Fibroblast of the aortic adventitia (primary cell): ENCODE results near the gene WDR37. TPM values are rescaled to one million over a fixed set of nuclear protein-coding genes. Genes with fewer than 3 reads are reported as not detected.

Experiments
- DNase-seq: peaks from one replicate; pipeline ENCODE4 v3.0.0-alpha.2; 2010; ENCODE audit warnings: low read depth
- H3K4me3 ChIP-seq: 2 replicates; pipeline ENCODE4 v1.5.1; 2011; ENCODE audit warnings: low read depth, mild to moderate bottlenecking, control low read depth, low read length, moderate library complexity
- total RNA-seq: library from RNA; depleted of rRNA; stranded (reverse); fragments of >200 nt; gene quantifications from 2 replicates; pipeline ENCODE4 v1.2.3, GENCODE V29; 2012; ENCODE audit warnings: low replicate concordance
- TF ChIP-seq, protein P1 (sequence below): IDR thresholded peaks from 2 replicates; pipeline ENCODE4 v1.5.1; 2011; ENCODE audit warnings: mild to moderate bottlenecking, low read length, control low read depth, inconsistent platforms; ENCODE audit not compliant: insufficient read depth

Gene WDR37
- total RNA-seq, 1 donor: 17.0 TPM

DNA sequence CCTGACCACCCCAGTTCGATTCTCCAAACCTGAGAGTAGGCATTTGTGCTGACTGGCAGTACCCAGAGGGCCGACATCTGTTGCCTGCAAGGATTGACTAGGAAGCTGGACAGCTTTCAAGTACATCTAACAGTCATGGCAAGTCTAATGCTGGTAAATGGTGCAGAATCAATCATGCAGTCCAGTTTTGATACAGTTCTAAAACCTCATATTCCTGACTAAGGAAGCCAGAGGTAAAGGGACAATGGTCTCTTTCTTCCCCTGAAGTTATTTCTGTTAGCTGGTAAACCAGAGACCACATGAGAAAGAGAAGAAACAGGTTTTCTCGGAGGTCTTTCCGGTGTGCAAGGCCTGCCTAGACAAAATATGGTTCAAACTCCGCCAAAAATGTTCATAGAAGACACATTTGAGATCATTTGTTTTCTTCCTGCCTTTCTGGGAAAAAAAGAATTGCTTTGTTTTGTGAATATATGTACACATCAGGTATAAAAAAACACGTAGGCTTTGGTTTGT, 97.1 kb downstream of the WDR37 start:
- H3K4me3 ChIP-seq: no peak overlapping the region
- DNase-seq: no peak
- TF ChIP-seq, protein P1, sequence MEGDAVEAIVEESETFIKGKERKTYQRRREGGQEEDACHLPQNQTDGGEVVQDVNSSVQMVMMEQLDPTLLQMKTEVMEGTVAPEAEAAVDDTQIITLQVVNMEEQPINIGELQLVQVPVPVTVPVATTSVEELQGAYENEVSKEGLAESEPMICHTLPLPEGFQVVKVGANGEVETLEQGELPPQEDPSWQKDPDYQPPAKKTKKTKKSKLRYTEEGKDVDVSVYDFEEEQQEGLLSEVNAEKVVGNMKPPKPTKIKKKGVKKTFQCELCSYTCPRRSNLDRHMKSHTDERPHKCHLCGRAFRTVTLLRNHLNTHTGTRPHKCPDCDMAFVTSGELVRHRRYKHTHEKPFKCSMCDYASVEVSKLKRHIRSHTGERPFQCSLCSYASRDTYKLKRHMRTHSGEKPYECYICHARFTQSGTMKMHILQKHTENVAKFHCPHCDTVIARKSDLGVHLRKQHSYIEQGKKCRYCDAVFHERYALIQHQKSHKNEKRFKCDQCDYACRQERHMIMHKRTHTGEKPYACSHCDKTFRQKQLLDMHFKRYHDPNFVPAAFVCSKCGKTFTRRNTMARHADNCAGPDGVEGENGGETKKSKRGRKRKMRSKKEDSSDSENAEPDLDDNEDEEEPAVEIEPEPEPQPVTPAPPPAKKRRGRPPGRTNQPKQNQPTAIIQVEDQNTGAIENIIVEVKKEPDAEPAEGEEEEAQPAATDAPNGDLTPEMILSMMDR: no peak

DNA sequence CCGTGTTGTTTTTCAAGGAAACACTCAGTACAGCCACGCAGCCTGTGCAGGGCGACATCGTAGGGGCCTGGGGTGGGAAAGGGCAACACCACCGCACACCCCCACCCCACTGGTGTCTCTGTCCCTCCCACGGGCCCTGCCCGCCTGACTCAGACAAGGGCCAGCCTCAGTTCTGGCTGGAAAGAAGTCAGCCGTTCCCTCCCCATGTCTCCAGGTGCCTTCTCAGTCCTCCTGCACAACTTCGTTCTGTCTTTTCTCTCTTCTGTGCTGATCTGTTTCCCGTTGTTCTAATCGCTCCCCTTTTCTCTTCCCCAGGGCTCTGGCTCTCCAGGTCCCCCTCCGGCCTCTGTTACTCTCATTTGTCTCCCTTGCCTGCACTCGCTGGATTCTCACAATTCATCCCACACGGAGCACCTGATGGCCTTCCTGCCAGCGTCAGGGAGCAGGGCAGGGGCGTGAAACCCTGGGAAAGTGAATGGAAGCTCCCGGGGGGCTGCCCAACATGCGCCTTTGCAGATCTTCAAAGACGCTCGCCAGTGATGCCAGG, 97.7 kb downstream of the WDR37 start:
- H3K4me3 ChIP-seq: no peak overlapping the region
- no peak for DNase-seq
- TF ChIP-seq, protein P1: no peak

DNA sequence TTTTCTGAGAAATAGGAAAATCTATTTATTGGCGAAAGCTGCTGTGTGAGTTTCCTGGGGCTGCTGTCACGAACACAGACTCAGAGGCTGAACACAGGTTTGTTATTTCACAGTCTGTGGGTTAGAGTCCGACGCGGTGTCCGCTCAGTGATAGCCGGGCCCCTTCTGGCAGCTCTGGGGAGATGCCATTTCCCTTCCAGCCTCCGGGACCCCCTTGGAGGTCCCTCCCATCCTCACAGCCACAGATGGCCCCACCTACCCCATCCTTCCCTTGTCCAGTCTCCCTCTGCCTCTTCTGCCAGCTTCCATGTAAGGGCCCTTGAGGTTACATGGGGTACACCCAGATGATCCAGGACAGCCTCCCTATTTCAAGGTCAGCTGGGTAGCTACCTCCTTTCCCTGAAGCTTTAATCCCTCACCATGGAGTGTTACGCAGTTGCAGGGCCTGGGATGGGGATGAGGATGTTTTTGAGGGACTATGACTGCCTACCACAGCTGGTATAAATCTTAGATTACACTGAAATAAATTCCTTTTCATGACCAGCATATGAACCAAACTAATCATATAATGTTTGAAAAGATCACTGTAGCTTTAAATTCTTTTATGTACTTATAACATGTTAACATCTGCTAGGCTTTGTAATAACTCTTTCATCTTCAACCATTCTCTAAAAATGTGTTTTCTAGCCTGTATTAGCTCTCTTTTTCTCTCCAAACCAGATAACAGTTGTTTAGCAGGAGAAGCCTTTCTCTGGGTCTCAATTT, 98.5 kb downstream of the WDR37 start:
- no peak for DNase-seq
- TF ChIP-seq, protein P1: no peak
- H3K4me3 ChIP-seq: no peak overlapping the region

DNA sequence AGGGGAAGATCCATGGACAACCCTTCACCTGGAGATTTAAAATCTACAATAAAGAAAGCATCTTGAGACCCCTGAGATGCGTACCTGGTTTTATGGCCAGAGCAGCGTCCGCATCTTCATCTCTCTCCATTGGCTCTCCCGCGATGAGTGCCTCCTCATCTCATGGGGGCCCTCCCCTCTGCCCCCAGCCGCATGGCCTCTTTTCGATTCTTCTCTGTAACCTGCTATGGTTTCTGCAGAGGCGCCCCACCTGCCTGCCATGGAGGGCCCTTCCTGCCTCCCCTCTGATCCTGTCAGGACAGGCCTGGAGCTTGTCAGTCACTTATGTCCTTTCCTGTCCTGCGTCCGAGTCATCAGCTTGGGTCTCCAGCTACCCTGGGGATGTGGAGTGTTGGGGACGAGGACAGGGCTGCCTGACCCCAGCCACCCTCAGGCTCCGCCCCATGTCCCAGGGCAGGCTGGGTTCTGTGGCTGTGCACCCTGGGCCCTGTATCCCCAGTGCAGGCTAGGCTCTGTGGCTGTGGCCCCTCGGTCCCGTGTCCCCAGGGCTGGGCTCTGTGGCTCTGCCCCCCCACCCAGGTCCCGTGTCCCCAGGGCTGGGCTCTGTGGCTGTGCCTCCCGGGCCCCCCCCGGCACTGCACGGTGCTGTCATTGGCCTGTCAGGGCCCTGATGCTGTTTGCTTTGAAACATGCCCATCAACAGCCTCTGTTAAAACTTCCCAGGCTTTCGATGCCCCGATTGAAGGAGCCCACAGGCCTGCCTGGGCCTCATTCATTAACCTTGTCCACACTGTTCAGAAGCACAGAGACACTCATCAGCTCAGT, 99.8 kb downstream of the WDR37 start:
- TF ChIP-seq, protein P1: no peak
- H3K4me3 ChIP-seq: no peak overlapping the region
- no peak for DNase-seq

DNA sequence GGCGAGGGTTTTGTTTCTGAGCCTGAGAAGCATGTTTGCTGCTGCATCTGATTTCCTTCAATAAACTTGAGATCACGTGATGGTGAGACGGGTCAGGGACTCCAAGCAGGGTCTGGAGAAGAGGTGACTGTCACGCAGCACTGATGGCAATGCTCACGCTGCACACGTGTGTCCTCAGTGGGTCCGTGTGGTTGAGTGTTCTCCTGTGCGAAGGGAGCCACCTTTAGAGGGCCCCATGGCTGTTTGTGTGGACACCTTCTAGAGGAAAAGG, 100.4 kb downstream of the WDR37 start:
- no peak overlapping the region for H3K4me3 ChIP-seq
- no peak for DNase-seq
- TF ChIP-seq, protein P1: no peak

DNA sequence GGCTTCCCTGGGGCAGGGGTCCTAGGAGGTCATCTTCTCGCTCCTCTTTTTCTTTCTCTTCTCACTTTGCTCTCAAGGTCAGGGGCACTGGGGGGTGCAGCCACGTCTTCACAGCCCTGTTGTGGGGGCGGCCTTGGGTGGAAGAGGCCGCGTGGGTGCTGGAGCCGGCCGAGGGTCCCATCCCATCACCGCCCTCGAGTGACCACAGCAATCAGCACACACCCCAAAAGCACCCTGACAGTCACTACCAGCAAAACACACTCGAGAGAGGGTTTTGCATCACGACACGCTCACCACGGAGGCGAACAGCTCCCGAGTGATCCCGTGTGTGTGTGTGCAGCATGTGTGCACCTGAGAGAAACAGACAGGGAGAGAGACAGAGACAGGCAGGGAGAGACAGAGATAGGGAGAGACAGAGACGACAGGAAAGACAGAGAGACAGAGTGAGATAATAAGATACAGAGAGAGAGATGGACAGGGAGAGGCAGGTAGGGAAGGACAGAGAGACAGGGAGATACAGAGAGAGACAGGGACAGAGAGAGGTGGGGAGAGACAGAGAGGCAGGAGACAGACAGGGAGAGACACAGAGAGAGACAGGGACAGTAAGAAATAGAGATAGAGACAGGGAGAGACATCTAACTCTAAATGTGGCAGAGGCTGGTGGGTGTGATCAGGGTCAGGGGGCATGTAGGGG, 100.9 kb downstream of the WDR37 start:
- H3K4me3 ChIP-seq: no peak overlapping the region
- TF ChIP-seq, protein P1: no peak
- no peak for DNase-seq
